Putamen (tissue), 1 donor: Measurements from ENCODE around the gene RRM2.
"Not testable (repeated sequence)": the region's sequence is repeated elsewhere in the genome, so short reads cannot be mapped to it uniquely, and the experiment has no call there.

Experiments used
- DNase-seq: peaks from one replicate; pipeline ENCODE4 v3.0.0-alpha.2; 2016; ENCODE audit warnings: low spot score

RRM2 gene

GRCh38 chr2:10132596-10132995, 10.1 kb downstream of the RRM2 start:
- DNase-seq: no peak

GRCh38 chr2:10132996-10133647, 10.6 kb downstream of the RRM2 start:
- no peak for DNase-seq

GRCh38 chr2:10135296-10136089, 13.0 kb downstream of the RRM2 start:
- DNase-seq: no peak

- no peak for DNase-seq
Measured at GRCh38 chr2:10136101-10136934, 13.8 kb downstream of the RRM2 start.

GRCh38 chr2:10137053-10137843, 14.7 kb downstream of the RRM2 start:
- DNase-seq: no peak

GRCh38 chr2:10139536-10139935, 17.0 kb downstream of the RRM2 start:
- no peak for DNase-seq

- no peak for DNase-seq
Measured at GRCh38 chr2:10140841-10141610, 18.5 kb downstream of the RRM2 start.

- DNase-seq: no peak
Measured at GRCh38 chr2:10141736-10142639, 19.4 kb downstream of the RRM2 start.

- no peak for DNase-seq
Measured at GRCh38 chr2:10142640-10142965, 20.1 kb downstream of the RRM2 start.

GRCh38 chr2:10144771-10145518, 22.4 kb downstream of the RRM2 start:
- DNase-seq: no peak

- no peak for DNase-seq
Measured at GRCh38 chr2:10145519-10146357, 23.2 kb downstream of the RRM2 start.

GRCh38 chr2:10146366-10147005, 23.9 kb downstream of the RRM2 start:
- no peak for DNase-seq

- not testable (repeated sequence) for DNase-seq
Measured at GRCh38 chr2:10147050-10147660, 24.6 kb downstream of the RRM2 start.

GRCh38 chr2:10148268-10148667, 25.7 kb downstream of the RRM2 start:
- DNase-seq: no peak

GRCh38 chr2:10149635-10150034, 27.1 kb downstream of the RRM2 start:
- no peak for DNase-seq

- DNase-seq: no peak
Measured at GRCh38 chr2:10150436-10150835, 27.9 kb downstream of the RRM2 start.

- DNase-seq: no peak
Measured at GRCh38 chr2:10151462-10151861, 28.9 kb downstream of the RRM2 start.

GRCh38 chr2:10157293-10157692, 34.8 kb downstream of the RRM2 start:
- no peak for DNase-seq
